Inferior parietal cortex (tissue), 1 donor: Measurements from ENCODE around the gene APCDD1.

ENCODE experiments used
- DNase-seq: peaks from one replicate; pipeline ENCODE4 v3.0.0-alpha.2; 2016; ENCODE audit errors: extremely low spot score

APCDD1 gene

DNA sequence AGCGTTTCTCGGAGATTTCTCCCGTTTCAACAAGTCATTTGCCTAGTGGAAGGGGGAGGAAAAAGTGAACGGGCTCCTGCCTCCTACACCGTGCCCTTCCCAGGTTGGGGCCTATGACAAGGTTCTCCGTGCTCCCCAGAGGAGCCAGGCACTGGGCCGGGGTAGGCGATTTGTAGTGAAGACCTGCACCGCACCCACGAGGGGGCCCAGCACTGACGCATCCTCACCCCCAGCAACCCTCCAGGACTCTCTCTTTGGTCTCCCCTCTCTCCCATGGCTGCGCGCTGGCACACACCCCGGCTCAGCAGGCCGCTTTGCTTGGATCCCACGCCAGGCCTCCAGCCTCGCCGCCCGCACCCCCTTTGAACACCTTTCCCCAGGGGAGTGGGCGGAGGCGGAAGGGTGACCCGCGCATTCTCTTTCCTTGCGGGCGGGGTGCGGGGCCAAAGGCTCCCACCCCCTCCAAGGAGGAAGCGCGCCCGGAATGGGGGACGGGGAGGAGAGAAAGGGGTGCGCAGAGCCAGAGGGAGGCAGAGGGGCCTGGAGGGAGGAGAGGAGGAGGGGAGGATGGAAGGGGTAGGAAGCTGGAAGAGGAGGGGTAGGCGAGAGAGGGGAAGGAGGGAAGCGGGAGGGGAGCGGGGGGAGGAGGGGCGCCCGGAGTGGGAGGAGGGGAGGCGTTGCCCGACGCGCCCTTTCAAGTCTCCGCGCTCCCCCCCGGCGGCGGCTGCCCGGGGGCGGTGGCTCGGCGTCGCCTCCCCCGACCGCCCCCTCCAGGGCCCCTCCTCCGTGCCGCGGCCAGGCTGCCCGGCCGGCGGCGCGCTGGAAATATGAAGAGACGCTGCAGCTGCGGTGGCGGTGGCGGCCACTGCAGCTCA is at the start of gene APCDD1:
TSS of gene APCDD1 (plus strand) at position 830 of the 875 bp plus-strand sequence. CDS start 347 bp downstream, outside the sequence.
- no peak for DNase-seq

DNA sequence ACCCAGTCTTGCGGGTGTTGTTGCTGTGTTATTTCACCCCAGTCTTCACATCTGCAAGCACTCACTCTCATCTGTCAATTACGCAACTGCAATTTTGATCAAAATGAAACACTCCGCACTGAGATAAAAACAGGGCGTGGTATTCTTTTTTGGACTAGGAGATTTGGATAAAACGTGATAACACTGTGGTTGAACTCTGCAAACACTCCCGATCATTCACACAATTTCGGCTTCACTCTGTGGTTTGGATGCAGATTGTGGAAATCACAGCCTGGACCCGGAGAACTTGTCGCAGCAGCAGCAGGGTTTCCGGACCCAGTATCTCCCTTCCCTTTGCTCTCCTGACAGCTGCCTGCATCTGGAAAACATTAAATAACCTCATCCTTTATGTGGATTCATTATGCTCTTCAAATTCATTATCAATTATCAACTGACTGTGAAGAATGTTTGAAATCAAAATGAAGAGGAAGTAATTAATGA is 49.4 kb upstream of the APCDD1 start:
- no peak for DNase-seq

DNA sequence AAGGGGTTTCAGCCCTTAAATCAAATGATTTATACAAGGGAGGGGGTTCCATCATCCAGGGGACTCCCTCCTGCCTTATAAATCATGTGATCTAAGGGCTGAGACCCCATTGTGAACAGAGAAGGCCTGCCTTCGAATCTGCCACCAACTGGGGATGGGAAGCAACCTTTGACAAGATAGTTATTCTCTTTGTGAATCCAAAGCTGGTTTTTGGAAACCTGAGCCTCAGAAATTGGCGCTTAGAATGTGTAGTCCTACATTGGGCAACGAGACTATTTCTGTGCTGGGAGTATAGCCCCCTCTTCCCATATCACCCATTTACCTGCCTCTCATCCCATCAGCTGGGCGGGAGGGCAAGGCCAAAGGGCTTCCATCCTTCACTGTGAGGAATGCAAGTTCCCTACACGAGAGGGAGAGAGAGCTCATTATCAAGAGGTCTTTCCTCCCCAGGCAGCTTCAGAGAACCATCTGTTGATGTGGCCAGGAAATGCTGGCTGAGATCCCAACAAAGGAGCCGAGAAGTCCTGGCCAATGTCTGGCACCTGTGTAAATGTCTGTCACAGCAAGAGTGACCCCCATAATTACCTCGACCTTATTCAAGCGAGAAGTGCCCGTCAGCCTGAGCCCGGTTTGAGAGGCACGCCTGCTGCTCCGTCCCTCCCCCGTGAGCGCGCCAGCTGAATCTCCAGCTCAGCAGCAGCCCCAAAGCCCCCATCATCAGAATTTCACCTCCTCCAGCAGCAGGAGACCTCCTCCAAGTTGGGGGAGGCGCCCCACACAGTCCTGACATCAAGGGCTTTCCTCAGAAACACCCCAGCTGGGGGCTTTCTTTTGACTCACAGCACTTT is 48.4 kb upstream of the APCDD1 start:
- no peak for DNase-seq

DNA sequence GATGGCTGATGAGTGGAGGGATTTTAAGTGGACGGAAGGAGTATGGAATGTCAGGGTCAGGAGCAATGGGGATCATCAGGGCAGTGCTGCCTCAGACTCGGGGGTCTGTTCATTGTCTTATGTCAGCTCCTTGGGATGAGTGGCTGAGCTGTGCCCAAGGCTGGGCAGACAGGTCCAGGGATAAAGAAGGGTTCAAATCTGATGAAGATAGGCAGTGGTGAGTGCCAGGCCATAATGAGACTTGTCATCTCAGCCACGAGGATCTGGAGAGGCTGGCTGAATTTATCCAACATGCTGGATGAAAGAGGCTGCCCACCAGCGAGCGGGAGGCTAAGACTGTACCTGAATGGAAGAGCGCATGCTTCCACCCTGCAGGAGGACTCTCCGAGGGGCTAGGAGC is 46.3 kb upstream of the APCDD1 start:
- DNase-seq = no peak

DNA sequence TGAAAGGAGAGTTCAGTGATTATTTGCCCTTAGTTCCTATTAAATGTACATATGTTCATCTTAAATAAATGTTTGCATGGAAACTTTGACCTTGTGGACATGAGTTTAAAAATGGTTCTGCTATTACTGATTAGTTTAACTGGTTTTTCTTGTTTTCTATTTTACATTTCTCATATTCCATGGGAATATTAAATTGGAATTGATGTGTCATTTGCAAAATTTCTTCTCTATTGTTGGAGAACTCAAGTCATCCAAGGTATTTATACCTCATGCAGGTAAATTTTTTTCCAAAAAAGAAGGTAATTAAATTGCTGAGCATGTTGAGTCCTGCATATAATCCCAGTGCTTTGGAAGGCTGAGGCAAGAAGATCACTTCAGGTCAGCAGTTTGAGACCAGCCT is 45.4 kb upstream of the APCDD1 start:
- DNase-seq = no peak

DNA sequence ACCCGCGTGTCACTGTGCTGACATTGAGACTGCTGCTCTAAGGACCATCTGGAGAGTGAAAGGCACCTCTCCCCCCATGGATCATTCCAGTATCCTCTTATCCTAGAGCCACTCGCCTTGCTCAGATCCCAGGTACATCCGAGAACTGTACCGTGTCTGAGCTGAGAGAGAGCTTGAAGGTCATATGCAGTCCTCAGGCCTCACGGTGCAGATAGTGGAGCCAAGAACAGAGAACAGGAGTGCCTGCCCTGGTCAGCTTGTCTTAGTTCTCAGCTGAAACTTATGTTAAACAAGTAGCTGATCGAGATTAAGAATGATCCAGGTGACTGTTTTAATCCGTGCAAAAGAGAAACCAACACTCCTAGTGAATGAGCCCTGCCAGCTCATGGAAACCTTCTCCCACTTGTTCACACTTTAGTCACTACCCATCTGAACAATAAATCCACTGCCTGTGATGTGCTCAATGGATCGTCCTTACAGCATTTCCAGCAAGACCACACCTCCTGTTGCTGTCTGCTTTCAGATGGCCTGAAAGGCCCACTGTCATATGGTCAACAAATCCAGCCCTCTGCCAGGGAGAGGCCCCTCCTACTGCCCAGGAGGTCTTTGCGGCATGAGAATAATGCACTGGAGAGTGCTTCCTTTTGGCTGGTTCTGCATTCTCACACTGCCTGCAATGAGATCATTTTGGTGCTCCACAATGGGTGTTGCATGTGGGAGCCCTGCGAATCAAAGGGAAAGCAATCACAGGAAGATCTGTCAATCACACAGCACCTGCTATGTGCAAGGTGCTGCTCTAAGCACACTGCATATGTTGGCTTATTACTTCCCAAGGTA is 43.7 kb upstream of the APCDD1 start:
- no peak for DNase-seq

GRCh38 chr18:10412933-10413332 is 41.5 kb upstream of the APCDD1 start:
- DNase-seq = no peak

GRCh38 chr18:10413722-10414121 is 40.7 kb upstream of the APCDD1 start:
- no peak for DNase-seq

- DNase-seq = no peak
These were observed 40.1 kb upstream of the APCDD1 start for GRCh38 chr18:10414293-10414842.

DNA sequence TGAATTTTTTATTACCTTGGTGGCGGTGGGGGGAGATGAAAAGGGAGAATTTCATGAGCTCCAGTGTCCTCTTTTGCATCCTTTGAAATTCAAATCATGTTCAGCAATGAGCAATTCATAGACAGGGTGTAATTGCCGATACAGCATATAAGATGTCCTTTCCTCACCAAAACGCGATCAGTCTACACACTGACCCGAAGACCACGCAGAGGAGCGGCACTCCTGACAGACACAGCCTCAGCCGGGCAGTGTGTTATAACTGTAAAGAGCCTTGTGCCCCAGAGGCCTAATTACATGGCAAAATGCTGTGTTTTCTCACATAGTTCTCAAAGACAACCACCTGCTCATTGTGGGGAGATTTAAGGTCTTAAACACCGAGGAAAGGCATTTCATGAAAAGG is 38.4 kb upstream of the APCDD1 start:
- DNase-seq = no peak

DNA sequence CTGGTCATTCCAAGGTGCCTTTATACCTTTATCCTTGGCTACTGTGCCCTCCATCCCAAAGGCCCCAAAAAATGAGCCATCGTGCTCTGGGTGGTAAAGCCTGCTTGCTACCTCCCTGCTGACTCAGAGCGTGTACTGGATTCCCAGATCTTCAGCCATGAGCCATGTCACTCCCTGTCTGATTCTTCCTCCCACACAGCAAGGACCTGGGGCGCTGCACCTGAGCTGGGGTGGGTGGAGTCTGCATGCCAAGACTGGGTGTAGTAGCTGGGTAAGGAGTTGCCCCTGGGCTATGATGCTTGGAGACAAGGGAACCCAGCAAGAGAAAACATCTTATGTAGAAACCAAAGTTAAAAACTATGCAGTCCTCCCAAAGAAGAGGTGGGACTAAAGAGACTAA is 37.2 kb upstream of the APCDD1 start:
- no peak for DNase-seq

DNA sequence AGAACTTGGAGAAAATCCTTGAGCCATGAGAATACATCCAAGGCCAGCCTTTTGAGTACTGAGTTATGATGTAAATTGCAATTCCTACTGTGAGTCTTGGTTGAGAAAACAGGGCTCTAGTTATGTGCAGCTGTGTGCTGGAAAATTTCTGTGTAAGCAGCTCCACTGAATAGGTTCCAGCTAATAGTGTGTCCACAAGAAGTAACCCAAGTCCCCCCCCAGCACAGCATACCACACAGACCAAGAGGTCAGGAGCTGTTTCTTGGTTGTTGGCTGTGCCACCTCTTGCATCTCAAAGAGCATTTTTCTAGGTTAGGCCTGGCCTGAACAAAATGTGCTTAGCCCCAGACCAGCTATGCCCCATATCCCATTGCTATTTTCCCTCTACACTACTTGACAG is 36.8 kb upstream of the APCDD1 start:
- no peak for DNase-seq

- no peak for DNase-seq
These were observed 35.6 kb upstream of the APCDD1 start for GRCh38 chr18:10418836-10419235.

GRCh38 chr18:10419420-10420103 is 34.9 kb upstream of the APCDD1 start:
- DNase-seq = no peak

GRCh38 chr18:10420561-10421352 is 33.7 kb upstream of the APCDD1 start:
- no peak for DNase-seq

- DNase-seq = no peak
These were observed 32.6 kb upstream of the APCDD1 start for GRCh38 chr18:10421859-10422258.

- DNase-seq = no peak
These were observed 31.7 kb upstream of the APCDD1 start for GRCh38 chr18:10422731-10423130.

- DNase-seq = no peak
These were observed 29.7 kb upstream of the APCDD1 start for GRCh38 chr18:10424585-10425307.

GRCh38 chr18:10430677-10431076 is 23.8 kb upstream of the APCDD1 start:
- DNase-seq = no peak
